WTC11 (cell line): ENCODE results near the gene SLFN14. TPM values are rescaled to one million over a fixed set of nuclear protein-coding genes. Genes with fewer than 3 reads are reported as not detected.
A peak's percentile ranks its signal among the peaks of the same experiment; 100 is the strongest.

Source experiments
- ATAC-seq: fragments of 200-7000 bp; cut with Tn5 transposase; 2 replicates; pipeline ENCODE4 v1.10.0; 2021; ENCODE audit warnings: mild to moderate bottlenecking, moderate library complexity
- Bru-seq: library from RNA; stranded (reverse); fragments of 400-500 nt; gene quantifications from one replicate; lab custom pipeline; 2021; lab: Mats Ljungman, UMichigan
- CTCF ChIA-PET: fragments of 300-600 bp; sonication (Branson Sonifier 250); formaldehyde crosslinking; loops from one replicate; lab custom pipeline; 2021; ENCODE audit warnings: antibody characterized with exemption; lab: Charles Lee
- POLR2A ChIA-PET: fragments of 350-600 bp; sonication (Branson Sonifier 250); formaldehyde crosslinking; loops from one replicate; lab custom pipeline; 2021; ENCODE audit warnings: antibody characterized with exemption; lab: Charles Lee
- DNase-seq: peaks from one replicate; pipeline ENCODE4 v3.0.0; 2021; ENCODE audit warnings: low spot score
- H3K27ac Mint-ChIP-seq: 2 replicates; pipeline ENCODE4 v1.8.0; 2021; ENCODE audit warnings: mixed read lengths
- H3K27me3 Mint-ChIP-seq: 2 replicates; pipeline ENCODE4 v1.8.0; 2021; ENCODE audit warnings: low read depth, mild to moderate bottlenecking, moderate library complexity, mixed read lengths
- H3K36me3 Mint-ChIP-seq: 2 replicates; pipeline ENCODE4 v1.8.0; 2021; ENCODE audit warnings: mixed read lengths
- H3K4me1 Mint-ChIP-seq: 2 replicates; pipeline ENCODE4 v1.8.0; 2022; ENCODE audit warnings: mixed read lengths
- H3K4me3 Mint-ChIP-seq: 2 replicates; pipeline ENCODE4 v1.8.0; 2021; ENCODE audit warnings: mild to moderate bottlenecking, moderate library complexity, mixed read lengths
- H3K9me3 Mint-ChIP-seq: 2 replicates; pipeline ENCODE4 v1.8.0; 2021; ENCODE audit warnings: mixed read lengths
- ELF4 ChIP-seq: sonication (generic); formaldehyde crosslinking; IDR thresholded peaks from 2 replicates; pipeline ENCODE4 v1.8.1; 2022; ENCODE audit warnings: low read depth, mild to moderate bottlenecking, moderate library complexity, missing genetic modification reagents
- EMX1 ChIP-seq: fragments of 250-450 bp; sonication (Bioruptor Pico); IDR thresholded peaks from 2 replicates; pipeline ENCODE4 v1.8.0; 2021; ENCODE audit warnings: mild to moderate bottlenecking
- FOXK1 ChIP-seq: sonication (generic); formaldehyde crosslinking; IDR thresholded peaks from 2 replicates; pipeline ENCODE4 v1.8.0; 2022; ENCODE audit warnings: mild to moderate bottlenecking, moderate library complexity, missing genetic modification reagents
- GTF2I ChIP-seq: fragments of 250-450 bp; sonication (Bioruptor Pico); conservative IDR thresholded peaks from 2 replicates; pipeline ENCODE4 v1.4.0; 2021; ENCODE audit warnings: mild to moderate bottlenecking
- HMGA2 ChIP-seq: fragments of 250-450 bp; sonication (Bioruptor Pico); IDR thresholded peaks from 2 replicates; pipeline ENCODE4 v1.4.0; 2021; ENCODE audit warnings: mild to moderate bottlenecking, moderate library complexity
- HMGXB4 ChIP-seq: sonication (generic); formaldehyde crosslinking; IDR thresholded peaks from 2 replicates; pipeline ENCODE4 v1.8.1; 2023; ENCODE audit warnings: mild to moderate bottlenecking, moderate library complexity, missing genetic modification reagents
- JAZF1 ChIP-seq: fragments of 250-450 bp; sonication (Bioruptor Pico); IDR thresholded peaks from 2 replicates; pipeline ENCODE4 v1.9.0; 2021; ENCODE audit warnings: moderate library complexity, mild to moderate bottlenecking, inconsistent platforms
- JUN ChIP-seq: sonication (generic); formaldehyde crosslinking; IDR thresholded peaks from 2 replicates; pipeline ENCODE4 v1.8.0; 2023; ENCODE audit warnings: mild to moderate bottlenecking, missing genetic modification reagents
- MXD4 ChIP-seq: fragments of 250-450 bp; sonication (Bioruptor Pico); IDR thresholded peaks from 2 replicates; pipeline ENCODE4 v1.8.0; 2021; ENCODE audit warnings: mild to moderate bottlenecking, moderate library complexity, borderline replicate concordance
- NFE2L1 ChIP-seq: sonication (generic); formaldehyde crosslinking; IDR thresholded peaks from 2 replicates; pipeline ENCODE4 v1.8.1; 2023; ENCODE audit warnings: missing genetic modification reagents
- NR3C1 ChIP-seq: sonication (generic); formaldehyde crosslinking; conservative IDR thresholded peaks from 2 replicates; pipeline ENCODE4 v1.8.1; 2023; ENCODE audit warnings: low read depth, mild to moderate bottlenecking, missing genetic modification reagents
- USF1 ChIP-seq: sonication (generic); formaldehyde crosslinking; IDR thresholded peaks from 2 replicates; pipeline ENCODE4 v1.8.0; 2022; ENCODE audit warnings: mild to moderate bottlenecking, missing genetic modification reagents
- ZNF219 ChIP-seq: sonication (generic); formaldehyde crosslinking; IDR thresholded peaks from 2 replicates; pipeline ENCODE4 v1.8.0; 2023; ENCODE audit warnings: missing genetic modification reagents, mild to moderate bottlenecking, borderline replicate concordance
- ZNF416 ChIP-seq: fragments of 250-450 bp; sonication (Bioruptor Pico); IDR thresholded peaks from 2 replicates; pipeline ENCODE4 v1.9.0; 2021; ENCODE audit warnings: mild to moderate bottlenecking, inconsistent platforms
- ZNF423 ChIP-seq: fragments of 250-450 bp; sonication (Bioruptor Pico); IDR thresholded peaks from 2 replicates; pipeline ENCODE4 v2.1.2; 2022; ENCODE audit warnings: mild to moderate bottlenecking, moderate library complexity
- ZSCAN18 ChIP-seq: fragments of 250-450 bp; sonication (Bioruptor Pico); IDR thresholded peaks from 2 replicates; pipeline ENCODE4 v2.1.2; 2022; ENCODE audit warnings: mild to moderate bottlenecking, moderate library complexity
- long read RNA-seq, 3 experiments: library from RNA in 1 of 3; library from capped mRNA in 1 of 3; library from polyadenylated mRNA in 1 of 3; unstranded in 2 of 3; stranded (forward) in 1 of 3; transcript quantifications; one replicate each; pipeline ENCODE4 v2.0.0, GENCODE V29; 2021
- total RNA-seq: library from RNA; stranded (reverse); gene quantifications from 3 replicates; pipeline ENCODE4 v1.2.3, GENCODE V29; 2021
- TF ChIP-seq, protein P1 (sequence below): sonication (generic); formaldehyde crosslinking; IDR thresholded peaks from 2 replicates; pipeline ENCODE4 v1.8.1; 2023; ENCODE audit warnings: mild to moderate bottlenecking, missing genetic modification reagents, moderate library complexity
- TF ChIP-seq, protein P2 (sequence below): sonication (generic); formaldehyde crosslinking; IDR thresholded peaks from 2 replicates; pipeline ENCODE4 v1.8.0; 2023; ENCODE audit warnings: mild to moderate bottlenecking, missing genetic modification reagents

SLFN14 gene
- total RNA-seq = not detected in 3 replicates
- Bru-seq, nascent RNA = percentile 8 among the genes with signal in this experiment
- long read RNA-seq, experiment 1 = 0 reads
- long read RNA-seq, experiment 2 = 0 reads
- long read RNA-seq, experiment 3 = 0 reads

- Mint-ChIP-seq H3K4me1 (no peaks in the 10 kb centered on the region), H3K27ac (no peak within 1 kb of the TSS)
- DNase-seq = no peak
- TF ChIP-seq ZSCAN18 (CRISPR knock-in tag) (no peak), ZNF423 (no peak), ZNF416 (CRISPR knock-in tag) (no peak), NR3C1 (CRISPR knock-in tag) (no peak), MXD4 (CRISPR knock-in tag) (no peak), HMGA2 (CRISPR knock-in tag) (no peak), HMGXB4 (no peak), FOXK1 (no peak), GTF2I (CRISPR knock-in tag) (no peak), ELF4 (CRISPR knock-in tag) (no peak), USF1 (CRISPR knock-in tag) (no peak)
- TF ChIP-seq, protein P1, sequence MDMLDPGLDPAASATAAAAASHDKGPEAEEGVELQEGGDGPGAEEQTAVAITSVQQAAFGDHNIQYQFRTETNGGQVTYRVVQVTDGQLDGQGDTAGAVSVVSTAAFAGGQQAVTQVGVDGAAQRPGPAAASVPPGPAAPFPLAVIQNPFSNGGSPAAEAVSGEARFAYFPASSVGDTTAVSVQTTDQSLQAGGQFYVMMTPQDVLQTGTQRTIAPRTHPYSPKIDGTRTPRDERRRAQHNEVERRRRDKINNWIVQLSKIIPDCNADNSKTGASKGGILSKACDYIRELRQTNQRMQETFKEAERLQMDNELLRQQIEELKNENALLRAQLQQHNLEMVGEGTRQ (CRISPR knock-in tag) = no peak
- TF ChIP-seq, protein P2, sequence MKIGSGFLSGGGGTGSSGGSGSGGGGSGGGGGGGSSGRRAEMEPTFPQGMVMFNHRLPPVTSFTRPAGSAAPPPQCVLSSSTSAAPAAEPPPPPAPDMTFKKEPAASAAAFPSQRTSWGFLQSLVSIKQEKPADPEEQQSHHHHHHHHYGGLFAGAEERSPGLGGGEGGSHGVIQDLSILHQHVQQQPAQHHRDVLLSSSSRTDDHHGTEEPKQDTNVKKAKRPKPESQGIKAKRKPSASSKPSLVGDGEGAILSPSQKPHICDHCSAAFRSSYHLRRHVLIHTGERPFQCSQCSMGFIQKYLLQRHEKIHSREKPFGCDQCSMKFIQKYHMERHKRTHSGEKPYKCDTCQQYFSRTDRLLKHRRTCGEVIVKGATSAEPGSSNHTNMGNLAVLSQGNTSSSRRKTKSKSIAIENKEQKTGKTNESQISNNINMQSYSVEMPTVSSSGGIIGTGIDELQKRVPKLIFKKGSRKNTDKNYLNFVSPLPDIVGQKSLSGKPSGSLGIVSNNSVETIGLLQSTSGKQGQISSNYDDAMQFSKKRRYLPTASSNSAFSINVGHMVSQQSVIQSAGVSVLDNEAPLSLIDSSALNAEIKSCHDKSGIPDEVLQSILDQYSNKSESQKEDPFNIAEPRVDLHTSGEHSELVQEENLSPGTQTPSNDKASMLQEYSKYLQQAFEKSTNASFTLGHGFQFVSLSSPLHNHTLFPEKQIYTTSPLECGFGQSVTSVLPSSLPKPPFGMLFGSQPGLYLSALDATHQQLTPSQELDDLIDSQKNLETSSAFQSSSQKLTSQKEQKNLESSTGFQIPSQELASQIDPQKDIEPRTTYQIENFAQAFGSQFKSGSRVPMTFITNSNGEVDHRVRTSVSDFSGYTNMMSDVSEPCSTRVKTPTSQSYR (CRISPR knock-in tag) = no peak
- TF ChIP-seq, all 79 proteins: peak for 0
- H3K36me3 Mint-ChIP-seq = no peaks in the 10 kb centered on the region
- ChIA-PET POLR2A (no interaction called here), CTCF (no interaction called here)
- no peak for ATAC-seq
- peaks cover 42% of the 10 kb centered on the region for H3K27me3 Mint-ChIP-seq
- H3K4me3 Mint-ChIP-seq = no peak within 1 kb of the TSS
- H3K9me3 Mint-ChIP-seq = no peaks in the 10 kb centered on the region
Measured at GRCh38 chr17:35560703-35561102, at the start of gene SLFN14. TSS of gene SLFN14 (minus strand) at chr17:35560819. CDS start at chr17:35558062, 2,757 bp downstream.

GRCh38 chr17:35609831-35610230 lies 49.2 kb upstream of the SLFN14 start:
- H3K27me3 Mint-ChIP-seq = no peaks in the 10 kb centered on the region
- no peak for TF ChIP-seq NFE2L1
- no peak for TF ChIP-seq EMX1 (CRISPR knock-in tag)
- TF ChIP-seq JUN = no peak
- TF ChIP-seq JAZF1 = no peak
- TF ChIP-seq MXD4 (CRISPR knock-in tag) = no peak
- no peak for TF ChIP-seq ZNF219
- TF ChIP-seq, all 79 proteins: peak for 0
- peaks cover 41% of the 10 kb centered on the region for H3K36me3 Mint-ChIP-seq
- no peaks in the 10 kb centered on the region for H3K4me1 Mint-ChIP-seq
- ATAC-seq = no peak
- POLR2A ChIA-PET = no interaction called here
- no peak for DNase-seq
- H3K9me3 Mint-ChIP-seq = no peaks in the 10 kb centered on the region
- H3K27ac Mint-ChIP-seq = no peak overlapping the region
- CTCF ChIA-PET = no interaction called here
- H3K4me3 Mint-ChIP-seq = no peak overlapping the region
